ENCODE data around the gene CYTH3.
"Not testable (repeated sequence)": the region's sequence is repeated elsewhere in the genome, so short reads cannot be mapped to it uniquely, and the experiment has no call there.

Gene CYTH3

GRCh38 chr7:6198689-6199595 is 73.5 kb downstream of the CYTH3 start:
- DNase-seq (ENCODE audit: low spot score), result no peak

GRCh38 chr7:6197801-6198551 is 74.4 kb downstream of the CYTH3 start:
- no peak for DNase-seq (ENCODE audit: low spot score)

- DNase-seq (ENCODE audit: low spot score), result no peak
Observed at GRCh38 chr7:6193709-6194108, 78.7 kb downstream of the CYTH3 start.

GRCh38 chr7:6190563-6190962 is 81.9 kb downstream of the CYTH3 start:
- DNase-seq (ENCODE audit: low spot score), result not testable (repeated sequence)

GRCh38 chr7:6188389-6188788 is 84.0 kb downstream of the CYTH3 start:
- no peak for DNase-seq (ENCODE audit: low spot score)

GRCh38 chr7:6186577-6186976 is 85.8 kb downstream of the CYTH3 start:
- no peak for DNase-seq (ENCODE audit: low spot score)

- DNase-seq (ENCODE audit: low spot score), result no peak
Observed at GRCh38 chr7:6182993-6183392, 89.4 kb downstream of the CYTH3 start.

GRCh38 chr7:6181136-6181535 is 91.3 kb downstream of the CYTH3 start:
- no peak for DNase-seq (ENCODE audit: low spot score)

GRCh38 chr7:6180344-6180725 is 92.1 kb downstream of the CYTH3 start:
- DNase-seq (ENCODE audit: low spot score), result no peak

- no peak for DNase-seq (ENCODE audit: low spot score)
Observed at GRCh38 chr7:6179620-6180343, 92.6 kb downstream of the CYTH3 start.

- DNase-seq (ENCODE audit: low spot score), result no peak
Observed at GRCh38 chr7:6178298-6179029, 94.0 kb downstream of the CYTH3 start.

GRCh38 chr7:6175645-6176044 is 96.8 kb downstream of the CYTH3 start:
- DNase-seq (ENCODE audit: low spot score), result peak; percentile 56

- no peak for DNase-seq (ENCODE audit: low spot score)
Observed at GRCh38 chr7:6172910-6173295, 99.5 kb downstream of the CYTH3 start.

- no peak for DNase-seq (ENCODE audit: low spot score)
Observed at GRCh38 chr7:6172224-6172909, 100.1 kb downstream of the CYTH3 start.

- DNase-seq (ENCODE audit: low spot score), result no peak
Observed at GRCh38 chr7:6171532-6172223, 100.7 kb downstream of the CYTH3 start.

GRCh38 chr7:6170571-6171531 is 101.6 kb downstream of the CYTH3 start:
- no peak for DNase-seq (ENCODE audit: low spot score)

GRCh38 chr7:6169805-6170520 is 102.5 kb downstream of the CYTH3 start:
- DNase-seq (ENCODE audit: low spot score), result no peak

GRCh38 chr7:6168477-6168868 is 104.0 kb downstream of the CYTH3 start:
- no peak for DNase-seq (ENCODE audit: low spot score)

Data from GM03348 (cell line).